HT1080 (cell line): Measurements from ENCODE around the gene ABCG2. TPM values are rescaled to one million over a fixed set of nuclear protein-coding genes. Genes with fewer than 3 reads are reported as not detected.

Source experiments
- DNase-seq: peaks from one replicate; pipeline ENCODE4 v3.0.0-alpha.2; 2015; ENCODE audit warnings: low read depth
- polyA plus RNA-seq, 2 experiments: library from polyadenylated mRNA; depleted of rRNA; stranded (reverse); fragments of >200 nt; gene quantifications; 2 replicates each; pipeline ENCODE4 v1.2.3, GENCODE V29; 2015
- total RNA-seq: library from RNA; depleted of rRNA; stranded (reverse); fragments of >200 nt; shearing (Covaris generic); gene quantifications from 2 replicates; pipeline ENCODE4 v1.2.3, GENCODE V29; 2014; rRNA removed

Gene ABCG2
- 3.1 and 3.8 TPM in 2 replicates for total RNA-seq
- polyA plus RNA-seq (2015; cell fraction: cytosol; rRNA removed): 1.5 TPM in 2 replicates
- 2.0 and 3.2 TPM in 2 replicates for polyA plus RNA-seq (2015; cell fraction: nucleus; rRNA removed)

GRCh38 chr4:88158489-88159228 lies at the start of gene ABCG2:
ABCG2 (minus strand) TSS chr4:88158639; CDS start chr4:88139995, 18,644 bp downstream.
- peak; percentile 61 for DNase-seq

DNA sequence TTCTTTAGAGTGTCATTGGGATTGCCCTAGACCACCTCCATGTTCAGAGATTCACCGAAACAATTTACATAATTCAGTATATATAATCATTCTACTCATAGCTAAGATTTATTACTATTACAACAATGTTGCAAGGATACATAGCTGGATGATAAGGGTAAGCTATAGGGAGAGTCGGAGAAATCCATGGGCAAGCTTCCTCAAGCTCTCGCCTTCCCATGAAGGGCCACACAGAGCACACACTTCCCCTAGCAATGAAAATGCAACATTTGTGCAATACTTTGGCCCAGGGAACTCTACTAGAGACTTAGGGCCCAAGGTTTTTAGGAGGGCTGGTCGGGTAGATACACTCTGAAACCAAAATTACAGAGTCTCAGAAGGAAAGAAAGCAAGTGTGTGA lies 49.7 kb upstream of the ABCG2 start:
- DNase-seq: no peak

- DNase-seq: no peak
Measured at GRCh38 chr4:88207171-88207570, 48.7 kb upstream of the ABCG2 start.

DNA sequence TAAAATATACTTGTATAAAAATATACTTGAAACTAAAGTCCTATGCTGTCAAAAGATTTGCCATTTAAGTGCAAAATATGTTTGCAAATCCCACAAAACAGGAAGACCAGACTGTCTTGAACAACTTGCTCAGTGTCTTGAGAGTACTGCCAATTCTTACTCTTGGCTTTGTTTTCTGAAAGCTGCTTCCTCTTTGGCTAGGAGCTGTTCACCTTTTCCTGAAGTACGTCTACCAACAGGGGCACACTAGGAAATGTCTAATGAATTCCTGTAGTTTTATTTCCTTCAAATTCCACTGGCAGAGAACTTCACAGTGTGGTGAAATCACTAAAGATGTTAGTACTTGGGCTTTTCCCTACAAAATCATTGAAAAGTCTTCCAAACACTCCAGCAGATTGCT lies 46.4 kb upstream of the ABCG2 start:
- no peak for DNase-seq

DNA sequence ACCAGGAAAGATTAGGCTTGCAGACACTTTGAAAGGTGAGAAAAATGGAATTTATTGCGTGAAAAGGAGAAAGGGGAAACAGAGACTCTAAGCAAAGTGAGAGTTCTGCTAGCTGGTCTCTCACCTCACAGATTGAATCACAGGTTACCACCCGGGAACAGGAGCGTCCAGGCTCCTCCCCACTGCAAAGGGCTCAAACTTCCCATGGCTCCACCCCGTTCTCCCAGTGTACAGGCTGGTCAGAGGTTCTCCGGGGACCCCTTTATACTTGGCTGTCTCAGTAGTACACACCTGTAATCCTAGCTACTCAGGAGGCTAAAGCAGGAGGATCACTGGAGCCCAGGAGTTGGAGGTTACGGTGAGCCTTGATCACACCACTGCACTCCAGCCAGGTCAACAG lies 44.0 kb upstream of the ABCG2 start:
- no peak for DNase-seq

DNA sequence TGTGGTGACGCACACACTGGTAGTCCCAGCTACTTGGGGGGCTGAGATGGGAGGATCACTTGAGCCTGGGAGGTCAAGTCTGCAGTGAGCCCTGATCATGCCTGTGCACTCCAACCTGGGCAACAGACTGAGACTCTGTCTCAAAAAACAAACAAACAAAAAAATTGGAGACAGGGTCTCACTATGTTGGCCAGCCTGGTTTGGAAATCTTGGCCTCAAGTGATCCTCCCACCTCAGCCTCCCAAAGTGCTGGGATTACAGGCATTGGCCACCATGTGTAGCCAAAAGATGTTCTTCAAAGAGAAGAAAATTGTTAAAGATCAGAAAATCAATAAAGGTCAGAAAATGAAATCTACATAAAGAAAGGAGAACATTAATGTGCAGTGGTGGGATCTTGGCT lies 41.7 kb upstream of the ABCG2 start:
- no peak for DNase-seq

DNA sequence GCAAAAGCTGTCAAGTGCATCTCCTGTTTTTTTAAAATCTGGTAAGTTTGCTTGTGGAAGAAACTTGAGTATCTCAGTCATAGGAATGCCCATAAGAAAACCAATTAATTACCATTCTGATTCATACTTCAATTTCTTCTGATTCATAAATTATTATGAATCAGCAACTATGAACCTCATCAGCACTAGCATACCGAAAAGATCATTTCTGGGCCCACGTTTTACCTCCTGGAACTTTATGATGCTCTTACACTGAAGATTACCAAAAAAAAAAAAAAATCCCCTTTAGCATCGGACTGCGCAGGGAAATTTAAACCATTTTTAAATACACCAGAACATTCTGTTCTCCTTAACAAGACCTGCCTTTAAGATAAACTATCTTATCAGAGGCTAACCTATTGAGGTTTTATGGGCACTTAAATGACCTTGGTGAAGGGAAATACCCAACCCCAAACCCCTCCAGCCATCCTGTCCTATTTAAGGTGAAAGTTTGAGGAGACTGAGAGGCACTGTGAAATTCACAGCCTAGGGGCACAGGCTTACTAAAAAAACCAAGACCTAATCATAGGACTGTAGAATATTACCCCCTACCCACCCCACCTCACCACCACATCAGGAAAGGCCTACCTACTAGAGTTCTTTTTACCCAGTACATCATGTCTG lies 38.2 kb upstream of the ABCG2 start:
- no peak for DNase-seq

DNA sequence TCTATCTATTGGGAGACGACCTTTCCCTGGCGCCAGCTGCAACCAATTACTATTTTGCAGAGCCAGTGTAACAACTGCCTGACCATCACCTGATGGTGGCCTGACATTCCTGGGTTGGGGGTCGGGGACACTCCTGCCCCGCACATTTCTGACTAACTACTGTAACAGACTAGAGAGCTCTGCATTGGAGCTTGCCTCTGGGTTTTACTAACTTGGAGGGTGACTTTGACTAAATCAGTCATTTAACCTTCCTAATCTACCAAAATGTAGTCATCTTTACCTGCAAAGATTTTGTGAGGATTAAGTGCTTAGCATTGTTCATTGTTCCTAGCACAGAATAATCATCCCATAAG lies 37.5 kb upstream of the ABCG2 start:
- DNase-seq: no peak

DNA sequence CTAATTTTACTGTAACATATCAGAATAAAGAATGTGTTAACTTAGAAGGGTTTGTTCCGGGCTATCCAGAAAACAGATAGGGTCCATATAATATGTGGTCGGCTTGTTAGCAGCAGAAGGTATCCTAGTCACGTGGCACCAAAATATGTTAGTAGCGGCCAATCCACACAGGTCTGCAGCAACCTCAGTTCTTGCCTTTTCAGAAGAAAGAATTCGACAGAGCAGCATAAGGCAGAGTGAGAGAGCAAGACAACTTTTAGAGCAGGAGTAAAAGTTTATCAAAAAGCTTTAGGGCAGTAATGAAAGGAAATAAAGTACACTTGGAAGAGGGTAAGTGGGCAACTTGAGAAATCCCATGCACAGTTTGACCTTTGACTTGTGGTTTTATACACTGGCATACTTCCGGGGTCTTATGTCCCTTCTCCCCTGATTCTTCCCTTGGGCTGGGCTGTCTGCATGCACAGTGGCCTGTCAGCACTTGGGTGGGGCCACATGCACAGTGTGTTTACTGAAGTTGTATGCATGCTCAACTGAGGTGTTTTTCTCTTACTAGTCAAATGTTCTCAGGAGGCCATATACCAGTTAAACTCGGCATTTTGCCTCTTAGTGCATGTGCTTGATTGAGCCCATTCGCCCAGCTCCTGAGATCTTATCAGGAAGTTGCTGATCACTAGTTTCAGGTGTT lies 37.0 kb upstream of the ABCG2 start:
- DNase-seq: no peak

DNA sequence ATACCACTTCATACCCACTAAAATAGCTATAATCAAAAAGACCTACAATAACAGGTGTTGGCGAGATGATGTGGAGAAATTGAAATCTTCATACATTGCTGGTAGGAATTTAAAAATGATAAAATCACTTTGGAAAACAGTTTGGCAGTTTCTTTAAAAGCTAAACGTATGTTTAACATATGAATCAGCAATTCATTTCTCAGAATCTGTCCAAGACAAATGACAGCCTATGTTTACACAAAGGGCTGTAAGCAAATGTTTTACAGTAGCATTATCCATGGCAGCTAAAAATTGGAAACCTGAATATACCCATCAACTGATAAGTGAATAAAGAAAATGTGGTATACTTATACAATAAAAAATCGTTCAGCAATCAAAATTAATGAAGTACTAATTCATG lies 33.0 kb upstream of the ABCG2 start:
- DNase-seq: no peak

- no peak for DNase-seq
Measured at GRCh38 chr4:88189881-88190585, 31.6 kb upstream of the ABCG2 start.

- DNase-seq: no peak
Measured at GRCh38 chr4:88189418-88189738, 30.9 kb upstream of the ABCG2 start.

- DNase-seq: no peak
Measured at GRCh38 chr4:88188738-88189417, 30.4 kb upstream of the ABCG2 start.

- DNase-seq: no peak
Measured at GRCh38 chr4:88187766-88188165, 29.3 kb upstream of the ABCG2 start.

GRCh38 chr4:88185906-88186305 lies 27.5 kb upstream of the ABCG2 start:
- DNase-seq: no peak

DNA sequence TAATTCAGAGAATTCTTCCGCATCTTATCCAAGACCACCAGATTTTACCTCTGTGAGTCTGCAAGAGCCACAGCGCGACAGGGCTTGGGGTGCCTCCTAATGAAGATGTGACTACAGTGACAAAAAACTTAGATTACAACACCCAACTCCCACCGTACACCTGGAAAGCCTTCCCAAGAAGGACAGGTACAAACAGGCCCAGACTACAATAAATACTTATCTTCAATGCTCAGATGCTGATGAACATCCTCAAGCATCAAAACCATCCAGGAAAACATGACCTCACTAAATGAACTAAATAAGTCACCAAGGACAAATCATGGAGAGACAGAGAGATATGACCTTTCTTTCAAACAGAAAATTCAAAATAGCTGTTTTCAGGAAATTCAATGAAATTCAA lies 20.8 kb upstream of the ABCG2 start:
- DNase-seq: no peak

- no peak for DNase-seq
Measured at GRCh38 chr4:88178626-88179231, 20.3 kb upstream of the ABCG2 start.

DNA sequence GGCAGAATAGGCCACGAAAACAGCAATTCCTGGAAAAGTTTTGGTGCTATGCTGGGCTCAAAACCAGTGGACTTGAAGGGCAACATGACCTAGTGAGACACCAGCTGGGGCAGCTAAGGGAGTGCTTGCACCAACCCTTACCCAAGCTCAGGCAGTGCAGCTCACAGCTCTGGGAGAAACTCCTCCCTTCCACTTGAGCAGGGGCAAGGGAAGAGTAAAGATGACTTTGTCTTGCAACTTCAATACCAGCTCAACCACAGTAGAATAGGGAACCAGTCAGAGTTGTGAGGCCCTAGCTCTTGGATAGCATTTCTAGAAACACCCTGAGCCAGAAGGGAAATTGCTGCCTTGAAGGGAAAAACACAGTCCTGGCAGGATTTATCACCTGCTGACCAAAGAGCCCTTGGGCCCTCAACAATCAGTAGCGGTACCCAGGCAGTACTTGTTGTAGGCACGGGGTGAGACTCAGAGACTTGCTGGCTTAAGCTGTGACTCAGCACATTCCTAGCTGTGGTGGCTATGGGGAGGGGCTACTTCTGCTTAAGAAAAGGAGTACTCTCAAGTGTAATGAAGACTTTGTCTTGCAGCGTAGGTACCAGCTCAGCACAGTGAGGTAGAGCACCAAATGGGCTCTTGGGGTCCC lies 19.7 kb upstream of the ABCG2 start:
- DNase-seq: peak; percentile 90

DNA sequence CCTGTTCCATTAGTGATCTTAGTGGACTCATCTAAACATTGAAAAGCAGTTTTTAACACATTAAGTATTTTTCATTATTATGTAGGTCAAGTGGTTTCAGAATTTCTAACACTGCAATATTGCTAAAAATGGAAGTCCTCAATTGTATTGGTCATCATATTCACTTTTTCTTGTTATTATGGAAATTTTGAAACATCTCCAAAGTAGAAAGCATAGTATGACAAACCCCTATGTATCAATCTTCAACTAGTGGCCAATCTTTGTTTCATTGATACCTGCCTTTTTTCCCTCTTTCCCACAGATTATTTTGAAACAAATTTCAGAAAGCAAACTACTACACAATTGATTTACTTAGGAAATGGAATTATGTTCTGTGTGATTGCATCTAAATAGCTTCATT lies 14.5 kb upstream of the ABCG2 start:
- DNase-seq: no peak

GRCh38 chr4:88171206-88171605 lies 12.8 kb upstream of the ABCG2 start:
- DNase-seq: no peak
